GM18868 (cell line): ENCODE data around the gene KIF26B.

Experiments
- ATAC-seq: cut with Tn5 transposase; IDR thresholded peaks from one replicate; pipeline ENCODE4 v1.9.1; 2021; ENCODE audit warnings: mild to moderate bottlenecking, moderate library complexity; ENCODE audit not compliant: unreplicated experiment

KIF26B gene

GRCh38 chr1:245608271-245608670 is 453.5 kb downstream of the KIF26B start:
- ATAC-seq = no peak

DNA sequence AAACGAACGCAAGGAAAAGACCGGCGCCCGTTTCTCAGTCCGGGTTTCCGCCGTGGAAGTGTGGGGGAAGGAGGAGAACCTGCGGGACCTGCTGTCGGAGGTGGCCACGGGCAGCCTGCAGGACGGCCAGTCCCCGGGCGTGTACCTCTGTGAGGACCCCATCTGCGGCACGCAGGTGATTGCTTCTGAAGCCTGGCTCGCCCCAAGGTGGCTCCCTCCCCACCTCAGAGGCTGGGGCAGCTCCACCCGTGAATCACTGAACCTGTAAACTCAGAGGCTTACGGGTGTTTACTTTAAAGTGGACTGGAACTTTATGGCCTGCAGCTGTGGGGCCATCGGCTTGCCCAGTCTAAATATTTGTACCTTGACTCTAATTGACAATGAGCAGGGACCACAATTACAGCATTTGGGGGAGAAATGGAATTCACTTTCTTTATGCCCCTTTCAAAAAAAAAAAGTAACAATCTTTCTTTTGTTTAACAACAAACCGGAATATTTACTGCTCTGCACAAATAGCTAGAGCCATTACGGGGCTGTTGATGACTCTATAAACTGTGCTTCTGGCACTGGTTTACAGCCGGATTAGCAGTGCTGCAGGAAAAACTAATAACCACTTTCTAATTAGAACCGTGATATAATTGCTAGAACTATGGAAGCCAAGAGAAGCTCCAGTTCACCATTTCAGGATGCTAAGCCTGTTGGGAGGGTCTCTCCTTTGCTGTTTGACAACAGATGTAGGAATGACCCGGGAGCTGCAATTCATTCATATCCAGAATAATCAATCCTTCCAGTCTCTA is 454.8 kb downstream of the KIF26B start:
- no peak for ATAC-seq

DNA sequence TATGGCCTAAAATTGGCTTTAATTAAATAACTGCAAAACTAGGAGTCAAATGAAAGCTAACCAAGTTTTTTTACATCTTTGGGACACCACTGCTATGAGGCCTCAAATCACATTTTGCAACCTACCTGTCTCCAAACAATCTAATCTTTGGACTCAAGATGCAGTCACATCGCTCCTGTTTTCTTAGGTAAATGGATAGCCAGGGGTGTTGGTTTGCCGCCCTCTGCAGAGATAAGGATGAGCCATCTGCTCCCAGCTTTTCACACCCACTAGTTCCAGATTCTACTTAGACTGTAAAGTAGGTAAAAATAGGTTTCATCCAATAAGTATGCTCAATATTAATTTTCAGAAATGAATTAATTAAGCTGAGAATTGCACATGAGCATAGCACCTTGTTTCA is 456.5 kb downstream of the KIF26B start:
- no peak for ATAC-seq

DNA sequence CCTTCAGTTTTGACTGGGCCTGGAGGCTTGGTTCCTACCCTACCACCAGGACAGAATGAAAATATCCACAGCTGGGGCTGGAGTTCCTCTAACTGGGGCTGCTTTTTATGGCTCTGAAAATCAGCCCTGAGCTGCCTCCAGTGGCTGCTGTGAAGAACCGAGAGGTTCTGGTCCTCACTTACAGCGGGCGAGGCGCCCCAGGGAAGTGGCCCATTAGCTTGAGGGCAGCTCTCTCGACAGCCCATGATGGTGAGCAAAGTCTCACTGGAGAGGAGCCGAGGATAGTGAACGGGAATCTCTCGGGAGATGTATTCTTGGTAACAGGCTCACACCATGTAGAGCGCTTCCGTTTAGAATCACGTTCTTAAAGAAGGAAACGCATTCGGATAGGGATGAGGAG is 459.7 kb downstream of the KIF26B start:
- ATAC-seq = no peak

DNA sequence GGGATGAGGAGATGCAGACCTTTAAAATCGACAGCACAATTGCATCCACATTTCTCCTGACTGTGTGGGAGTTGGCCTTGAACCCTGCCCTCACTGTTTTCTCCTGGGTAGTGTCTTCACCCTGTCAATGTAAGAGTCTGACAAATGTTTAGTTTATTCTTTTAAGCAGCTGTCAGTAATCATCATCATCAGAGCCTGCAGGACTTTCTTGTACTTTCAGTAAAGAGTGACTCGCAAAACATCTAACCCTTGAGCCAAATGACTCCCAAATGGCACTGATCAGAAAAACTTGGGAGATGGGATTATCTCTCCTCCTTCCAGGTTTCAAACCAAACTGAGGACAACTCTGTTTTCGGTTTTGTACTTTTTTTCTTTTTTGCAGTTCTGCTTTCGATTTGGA is 460.2 kb downstream of the KIF26B start:
- ATAC-seq = no peak

DNA sequence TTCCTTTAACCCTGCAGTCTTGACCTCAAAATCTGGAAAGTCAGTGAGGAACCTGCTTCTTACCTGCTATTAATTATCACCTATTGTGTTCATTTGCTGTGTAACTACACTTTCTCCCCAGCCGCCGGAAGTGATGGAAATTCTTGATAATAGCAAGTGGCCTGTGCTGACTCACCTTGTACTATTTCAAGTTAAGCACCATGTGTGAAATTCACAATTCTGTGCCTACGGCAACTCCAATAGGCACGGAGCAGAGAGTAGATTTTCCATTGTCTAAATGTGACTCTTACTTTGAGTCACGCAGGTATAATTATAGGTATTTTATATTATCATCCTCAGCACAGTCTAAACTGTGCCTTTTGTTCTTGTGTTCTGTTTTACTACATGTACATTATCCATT is 466.8 kb downstream of the KIF26B start:
- peak; percentile 83 for ATAC-seq

GRCh38 chr1:245622332-245623014 is 467.7 kb downstream of the KIF26B start:
- no peak for ATAC-seq

GRCh38 chr1:245641384-245641783 is 486.6 kb downstream of the KIF26B start:
- ATAC-seq = no peak

- ATAC-seq = peak; percentile 36
Observed at GRCh38 chr1:245645406-245645805, 490.6 kb downstream of the KIF26B start.

DNA sequence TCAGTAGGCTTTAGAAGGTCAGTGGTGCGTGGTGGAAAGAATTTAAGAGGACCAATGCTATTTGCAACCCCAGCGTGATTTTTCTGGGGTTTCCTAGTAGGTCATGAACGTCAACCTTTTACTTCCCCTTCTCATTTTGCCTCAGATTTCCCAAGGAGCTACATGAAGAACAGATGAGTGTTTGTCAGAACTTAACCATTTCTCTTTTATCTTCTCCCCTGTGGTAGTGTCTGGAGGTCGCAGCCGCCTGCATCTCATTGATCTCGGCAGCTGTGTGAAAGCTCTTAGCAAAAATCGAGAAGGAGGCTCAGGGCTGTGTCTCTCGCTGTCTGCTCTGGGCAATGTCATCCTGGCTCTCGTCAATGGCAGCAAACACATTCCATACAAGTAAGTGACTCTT is 491.1 kb downstream of the KIF26B start:
- peak; percentile 72 for ATAC-seq

DNA sequence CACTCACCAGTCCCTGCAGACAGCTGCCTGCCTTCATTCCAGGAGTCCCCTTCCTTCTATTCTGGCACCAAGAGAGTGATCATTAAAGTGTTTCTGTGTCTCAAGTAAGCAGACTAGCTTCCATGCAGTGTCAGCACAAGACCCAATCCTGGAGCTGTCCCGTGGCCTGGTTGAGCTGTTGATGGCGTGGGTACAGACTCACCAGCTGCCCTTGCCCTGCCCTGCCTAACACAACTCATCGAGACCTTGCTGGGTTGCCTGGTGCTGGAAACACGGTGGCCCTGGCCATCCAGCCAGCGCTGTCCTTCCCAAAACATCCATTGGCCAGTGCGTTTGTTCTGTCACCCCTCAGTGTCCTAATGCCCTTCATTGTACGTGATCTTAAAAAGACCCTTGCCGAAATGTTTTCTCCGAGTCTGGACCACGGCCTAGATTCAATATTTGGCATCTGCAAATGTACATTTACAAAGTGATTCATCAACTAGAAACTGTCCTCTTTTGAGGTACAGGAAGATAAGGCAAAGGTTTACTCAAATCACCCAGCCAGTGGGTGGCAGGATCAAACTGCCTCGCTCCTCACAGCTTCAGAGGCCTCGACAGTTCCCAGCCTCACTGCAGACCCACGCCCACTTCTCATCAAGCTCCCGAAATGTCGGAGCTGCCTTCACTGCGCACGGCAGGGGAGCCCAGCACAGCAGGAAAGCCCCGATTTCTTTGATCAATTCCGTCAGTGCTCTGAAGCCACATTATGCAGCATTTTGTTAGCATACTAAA is 494.2 kb downstream of the KIF26B start:
- ATAC-seq = no peak

DNA sequence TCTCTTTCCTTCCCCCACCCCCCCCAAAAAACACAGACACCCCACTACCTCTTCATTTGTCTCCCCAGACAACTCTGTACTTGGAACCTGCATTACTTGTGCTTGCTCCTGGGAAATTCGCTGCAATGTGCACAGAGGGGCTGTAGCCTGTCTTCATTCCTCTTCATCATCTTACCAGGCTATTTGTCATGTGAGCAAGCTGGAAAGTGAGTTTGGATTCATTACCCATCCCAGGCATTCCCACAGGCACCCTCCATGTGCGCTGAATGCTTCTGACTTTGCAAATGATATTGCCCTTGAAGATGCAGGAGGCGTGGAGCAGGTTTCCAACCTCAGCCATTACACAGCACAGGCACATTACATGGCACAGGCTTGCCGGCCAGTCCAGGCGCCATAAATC is 494.9 kb downstream of the KIF26B start:
- ATAC-seq = no peak

DNA sequence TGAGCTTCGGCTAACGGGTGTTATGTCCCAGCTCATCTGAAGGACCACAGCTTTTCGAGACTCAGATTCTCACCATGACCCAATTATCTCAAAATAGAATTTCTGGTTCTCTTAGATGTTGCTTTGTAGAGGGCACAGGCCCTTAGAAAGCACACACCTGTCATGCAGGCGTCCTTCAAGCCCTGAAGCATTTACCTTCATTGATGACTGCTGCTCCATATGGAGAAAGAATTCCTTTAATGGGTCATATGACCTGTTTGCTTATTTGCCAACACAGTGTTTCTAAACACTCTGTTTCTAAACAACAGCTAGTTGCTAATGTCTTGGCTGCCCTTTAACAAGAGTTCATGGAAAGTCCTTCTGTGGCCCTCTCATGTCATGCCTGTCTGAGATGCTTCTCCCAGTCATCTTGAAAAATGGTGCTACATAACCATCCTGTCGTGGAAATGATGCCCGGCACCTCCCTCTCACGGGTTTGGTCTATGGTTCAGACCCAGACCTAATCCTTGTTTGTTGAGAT is 495.7 kb downstream of the KIF26B start:
- ATAC-seq = no peak

DNA sequence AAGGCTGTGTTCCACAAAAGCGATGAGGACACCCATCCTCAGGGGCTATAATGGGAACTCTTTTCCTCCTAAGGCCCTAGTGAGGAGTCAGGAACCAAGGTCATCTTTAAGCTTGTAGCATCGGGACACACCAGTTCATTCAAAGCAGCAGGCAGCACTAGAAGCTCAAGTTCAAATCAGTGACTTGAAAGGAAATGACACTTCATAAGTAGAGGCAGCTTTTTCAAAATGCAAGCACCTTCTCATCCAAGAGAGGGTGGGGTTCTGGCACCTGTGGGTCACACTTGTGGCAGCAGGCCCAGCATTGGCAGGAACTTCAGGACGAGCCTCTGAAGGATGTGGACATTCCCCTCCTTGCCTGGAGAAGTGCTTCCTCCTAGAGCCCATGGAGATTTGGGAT is 496.3 kb downstream of the KIF26B start:
- no peak for ATAC-seq

DNA sequence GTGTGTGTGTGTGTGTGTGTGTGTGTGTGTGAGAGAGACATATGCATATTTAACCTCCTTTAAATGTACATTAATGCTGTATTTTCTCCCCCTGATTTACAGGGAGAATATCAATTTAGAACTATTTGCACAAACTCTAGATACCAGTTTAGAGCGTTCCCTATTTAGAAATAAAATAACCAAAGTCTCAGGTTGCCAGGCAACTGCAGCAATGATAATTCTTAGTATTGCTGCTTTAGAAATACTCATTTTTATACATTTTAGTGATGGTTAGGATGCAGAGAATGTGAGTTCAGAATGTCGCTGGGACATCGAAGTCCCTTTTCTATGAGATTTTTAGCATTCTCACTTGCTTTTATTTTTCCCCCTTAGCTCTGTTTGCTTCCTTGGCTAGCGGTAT is 497.3 kb downstream of the KIF26B start:
- ATAC-seq = no peak

GRCh38 chr1:245652660-245653427 is 498.1 kb downstream of the KIF26B start:
- no peak for ATAC-seq

- ATAC-seq = no peak
Observed at GRCh38 chr1:245654460-245655050, 499.8 kb downstream of the KIF26B start.

DNA sequence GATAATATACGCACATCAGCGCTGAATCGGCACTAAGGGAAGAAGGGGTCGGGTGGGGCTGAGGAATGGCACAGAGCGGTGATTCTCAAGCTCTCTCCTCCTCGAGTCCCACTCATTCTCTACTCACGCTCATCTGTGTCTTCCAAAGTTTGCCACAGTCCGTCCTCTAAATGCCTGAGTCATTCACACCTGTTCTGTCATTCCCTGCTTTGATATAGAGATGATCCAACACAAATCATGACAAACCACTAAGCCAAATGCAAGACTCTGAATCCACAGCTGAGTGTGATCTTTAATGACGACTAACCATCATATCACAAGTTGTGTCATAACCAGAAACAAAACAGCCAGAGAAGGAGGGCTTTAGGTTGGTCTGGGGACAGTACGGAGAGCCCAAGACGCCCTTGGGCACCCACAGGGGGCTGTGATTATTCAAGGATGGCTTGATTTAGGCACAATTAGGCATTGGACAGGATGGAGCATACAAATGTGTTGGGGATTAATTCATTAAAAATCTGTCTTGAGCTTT is 501.5 kb downstream of the KIF26B start:
- ATAC-seq = no peak

- no peak for ATAC-seq
Observed at GRCh38 chr1:245657371-245657770, 502.6 kb downstream of the KIF26B start.

DNA sequence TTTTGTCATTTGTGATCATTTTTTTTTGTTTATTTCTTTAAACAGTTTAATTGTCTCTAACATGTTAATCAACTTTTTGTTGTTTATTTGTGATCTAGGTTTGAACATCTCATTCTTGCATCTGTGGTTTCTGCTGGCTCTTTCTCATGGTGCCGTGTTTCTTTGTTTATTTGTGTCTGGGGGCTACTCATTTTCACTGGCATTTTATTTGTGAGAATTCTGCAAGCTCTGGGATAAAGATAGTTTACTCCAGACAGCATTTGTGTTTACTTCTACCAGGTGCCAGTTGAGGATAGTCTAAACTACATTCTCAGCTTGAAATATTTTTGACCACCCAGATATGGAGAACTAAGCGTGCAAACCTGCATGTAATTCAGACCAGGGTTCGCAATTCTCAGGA is 508.6 kb downstream of the KIF26B start:
- ATAC-seq = no peak
